NCI-H748 treated with DMSO at 0.1 percent for 48 hours (cell line): ENCODE results near the gene NECAB2.
"Not testable (repeated sequence)": the region's sequence is repeated elsewhere in the genome, so short reads cannot be mapped to it uniquely, and the experiment has no call there.

ENCODE experiments used
- DNase-seq: peaks from one replicate; lab custom pipeline; 2025; lab: John Stamatoyannopoulos, UW

The NECAB2 gene

GRCh38 chr16:83936581-83937165, 31.4 kb upstream of the NECAB2 start:
- DNase-seq, result no peak

DNA sequence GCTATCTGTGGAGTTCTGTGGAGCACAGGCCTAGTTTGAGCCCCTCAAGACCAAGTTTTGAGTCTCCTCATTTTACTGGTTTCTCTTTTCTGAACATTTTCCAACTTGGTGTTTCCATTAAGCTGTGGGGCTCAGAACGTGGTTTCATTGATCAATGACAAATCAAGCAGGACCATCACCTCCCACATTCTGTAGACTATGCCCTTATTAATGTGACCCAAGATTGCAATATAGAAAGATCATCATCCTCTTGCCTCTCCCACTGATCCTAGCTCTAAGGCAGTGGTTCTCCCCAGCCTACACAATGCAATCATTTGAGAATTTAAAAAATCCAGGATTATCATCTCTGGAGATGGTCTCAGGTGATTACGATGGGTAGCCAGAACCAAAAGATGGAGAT, 30.8 kb upstream of the NECAB2 start:
- DNase-seq, result no peak

GRCh38 chr16:83937922-83938885, 29.8 kb upstream of the NECAB2 start:
- DNase-seq, result no peak

GRCh38 chr16:83939266-83939855, 28.7 kb upstream of the NECAB2 start:
- DNase-seq, result no peak

DNA sequence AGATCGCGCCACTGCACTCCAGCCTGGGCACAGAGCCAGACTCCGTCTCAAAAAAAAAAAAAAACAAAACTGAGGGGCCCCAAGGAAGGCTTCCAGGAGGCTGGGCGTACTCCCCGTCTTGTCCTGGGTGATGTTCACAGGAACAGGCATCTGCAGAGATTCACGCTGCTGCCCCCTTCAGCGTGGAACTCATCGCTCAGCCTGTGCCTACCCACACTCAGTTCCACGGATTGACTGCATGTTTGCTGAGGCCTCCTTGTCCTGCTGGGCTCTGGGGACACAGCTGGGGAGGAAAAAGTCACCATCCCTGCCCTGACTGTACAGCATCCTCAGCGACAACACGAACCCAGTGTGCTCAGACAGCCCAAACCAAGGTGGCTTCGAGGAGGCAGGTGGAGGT, 27.9 kb upstream of the NECAB2 start:
- no peak for DNase-seq

- DNase-seq, result peak; percentile 1
Observed at GRCh38 chr16:83940630-83941378, 27.2 kb upstream of the NECAB2 start.

DNA sequence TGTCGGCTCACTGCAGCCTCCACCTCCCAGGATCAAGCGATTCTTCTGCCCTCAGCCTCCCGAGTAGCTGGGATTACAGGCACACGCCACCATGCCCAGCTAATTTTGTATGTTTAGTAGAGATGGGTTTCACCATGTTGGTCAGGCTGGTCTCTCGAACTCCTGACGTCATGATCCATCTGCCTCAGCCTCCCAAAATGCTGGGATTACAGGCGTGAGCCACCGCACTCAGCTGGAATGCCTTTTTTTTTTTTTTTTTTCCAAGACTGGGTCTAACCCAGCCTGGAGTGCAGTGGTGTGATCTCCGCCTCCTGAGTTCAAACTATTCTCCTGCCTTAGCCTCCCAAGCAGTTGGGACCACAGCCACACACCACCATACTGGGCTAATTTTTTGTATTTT, 26.5 kb upstream of the NECAB2 start:
- not testable (repeated sequence) for DNase-seq

DNA sequence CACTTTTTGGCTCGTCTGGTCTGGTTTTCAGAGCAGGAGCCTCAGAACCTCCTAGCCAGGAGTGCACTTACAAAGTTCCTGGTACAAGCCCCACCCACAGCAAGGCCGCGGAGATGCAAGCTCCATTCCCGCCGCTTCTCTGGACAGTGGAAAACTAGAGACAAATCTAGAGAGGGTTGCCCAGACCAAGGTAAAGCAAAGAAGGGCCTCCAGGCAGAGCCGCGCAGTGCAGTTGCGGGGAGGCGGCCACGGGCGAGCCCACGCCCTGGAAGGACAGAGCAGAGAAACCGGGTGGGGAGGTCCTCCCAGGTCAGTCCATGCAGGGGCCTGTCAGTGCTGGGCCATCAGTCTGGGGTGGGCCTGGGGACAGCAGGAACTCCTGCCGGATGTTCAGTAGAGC, 26.0 kb upstream of the NECAB2 start:
- DNase-seq, result no peak

- DNase-seq, result no peak
Observed at GRCh38 chr16:83942815-83943515, 25.1 kb upstream of the NECAB2 start.

GRCh38 chr16:83943516-83944050, 24.5 kb upstream of the NECAB2 start:
- DNase-seq, result no peak

DNA sequence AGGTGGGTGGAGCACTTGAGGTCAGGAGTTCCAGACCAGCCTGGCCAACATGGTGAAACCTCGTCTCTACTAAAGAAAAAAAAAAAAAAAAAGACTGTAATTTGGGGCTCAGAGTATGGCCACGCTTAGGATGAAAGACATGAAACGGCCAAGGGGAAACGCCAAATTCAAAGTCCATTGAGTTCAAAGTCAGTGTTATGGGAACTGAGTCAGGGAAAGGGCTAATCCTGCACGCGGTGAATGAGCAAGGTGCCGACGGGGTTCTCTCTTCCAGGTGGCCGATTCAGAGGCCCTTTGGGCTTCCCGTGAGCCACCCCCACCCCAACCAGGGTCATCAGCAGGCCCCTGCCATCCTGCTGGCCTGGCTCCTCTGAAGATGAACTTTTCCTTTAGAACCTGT, 22.5 kb upstream of the NECAB2 start:
- DNase-seq, result no peak

DNA sequence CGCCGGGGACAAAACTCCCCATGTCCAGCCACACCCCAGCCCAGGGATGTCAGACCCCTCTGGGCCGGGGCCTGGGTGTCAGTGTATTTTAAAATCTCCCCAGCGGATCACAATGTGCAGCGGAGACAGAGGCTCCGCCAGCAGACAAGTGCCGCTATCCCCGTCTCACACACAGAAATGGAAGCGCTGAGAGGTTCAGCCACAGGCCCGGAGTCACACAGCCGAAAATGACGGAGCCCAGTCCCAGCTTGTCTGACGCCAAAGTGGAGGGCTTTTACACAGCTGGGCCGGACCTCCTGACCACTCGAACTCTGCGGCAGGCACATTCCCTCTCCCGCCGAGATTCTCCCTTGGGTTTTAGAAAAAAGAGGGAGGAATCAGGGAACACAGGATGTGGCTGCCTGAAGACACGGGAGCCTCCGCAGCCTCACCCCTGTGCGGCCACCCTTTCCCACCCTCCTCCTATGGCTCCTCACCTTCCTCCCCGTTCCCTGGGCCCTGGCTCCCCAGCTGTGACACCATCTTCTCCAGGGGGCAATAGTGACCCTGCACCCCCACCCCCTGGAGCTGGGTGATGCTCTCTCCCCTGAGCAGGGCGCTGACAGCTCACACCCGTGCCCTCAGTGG, 21.8 kb upstream of the NECAB2 start:
- DNase-seq, result no peak

DNA sequence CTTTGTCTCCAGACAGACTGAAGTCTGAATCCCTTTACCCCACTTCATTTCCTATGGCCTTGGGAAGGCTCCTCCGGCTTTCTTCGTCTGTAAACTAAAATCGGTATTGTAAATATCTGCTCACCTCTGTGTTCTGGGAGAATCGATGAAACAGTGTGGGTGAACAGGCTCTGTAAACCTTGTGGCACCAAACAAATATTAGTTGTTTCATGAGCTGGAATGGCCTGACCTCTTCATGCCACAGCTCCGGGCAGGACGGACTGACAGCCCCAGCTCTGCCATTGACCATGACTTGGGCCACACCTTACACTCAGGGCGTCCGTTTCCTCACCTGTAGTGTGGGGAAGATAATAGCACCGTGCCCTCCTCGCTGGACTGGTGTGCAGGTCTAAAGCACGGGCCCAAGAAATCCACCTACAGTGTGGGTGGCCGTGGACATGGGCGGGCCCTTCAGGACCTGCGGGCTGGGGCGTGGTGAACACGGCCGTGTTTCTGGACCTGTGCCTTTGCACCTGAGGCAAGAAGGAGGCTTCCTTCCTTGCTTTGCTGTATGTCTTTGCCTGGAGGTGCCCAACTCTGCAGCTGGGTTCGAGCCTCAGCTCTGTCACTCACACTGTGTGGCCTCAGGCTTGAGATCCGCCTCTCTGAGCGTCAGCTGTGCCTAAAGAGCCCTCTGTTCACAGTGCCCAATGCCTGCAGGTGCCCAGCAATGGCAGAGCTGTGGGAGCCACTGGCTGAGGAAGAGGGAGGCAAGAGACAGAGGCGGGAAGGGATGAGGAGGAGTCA, 21.1 kb upstream of the NECAB2 start:
- no peak for DNase-seq

- DNase-seq, result no peak
Observed at GRCh38 chr16:83947642-83948234, 20.3 kb upstream of the NECAB2 start.

GRCh38 chr16:83948914-83949723, 18.9 kb upstream of the NECAB2 start:
- no peak for DNase-seq

- no peak for DNase-seq
Observed at GRCh38 chr16:83949724-83950001, 18.4 kb upstream of the NECAB2 start.

- not testable (repeated sequence) for DNase-seq
Observed at GRCh38 chr16:83950862-83951399, 17.1 kb upstream of the NECAB2 start.

DNA sequence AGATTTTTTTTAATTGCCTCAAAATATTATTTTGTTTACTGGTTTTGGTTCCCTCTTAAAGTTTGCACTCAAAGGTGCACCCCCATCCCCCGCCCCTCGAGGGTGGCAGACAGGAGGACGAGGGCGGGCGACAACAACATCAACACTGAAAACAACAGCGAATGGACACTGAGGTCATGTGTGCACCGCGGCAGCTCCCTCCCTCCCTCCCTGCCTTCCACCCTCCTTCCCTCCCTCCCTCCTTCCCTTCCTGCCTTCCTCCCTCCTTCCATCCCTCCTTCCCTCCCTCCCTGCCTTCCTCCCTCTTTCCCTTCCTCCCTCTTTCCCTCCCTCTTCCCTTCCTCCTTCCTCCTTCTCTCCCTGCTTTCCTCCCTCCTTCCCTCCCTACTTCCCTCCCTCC, 16.5 kb upstream of the NECAB2 start:
- no peak for DNase-seq

GRCh38 chr16:83952587-83952939, 15.5 kb upstream of the NECAB2 start:
- DNase-seq, result no peak
